ENCODE data around the gene MTCH2. TPM values are rescaled to one million over a fixed set of nuclear protein-coding genes. Genes with fewer than 3 reads are reported as not detected.

MTCH2 gene
- 84.0 and 88.1 TPM in 2 replicates for total RNA-seq (2014; rRNA removed)
- Bru-seq, nascent RNA, result percentile 81 among the genes with signal in this experiment
- BruChase-seq, experiment 1, labeled RNA remaining after a 6-hour chase, result percentile 84 among the genes with signal in this experiment
- percentile 81 among the genes with signal in this experiment for BruChase-seq, experiment 2, labeled RNA remaining after a 2-hour chase
- long read RNA-seq, transcript MTCH2-201 (13 exons, 2,587 nt), result major isoform, 56 of 90 reads
- long read RNA-seq, partial matches to known transcripts, result 7 of 90 reads
- long read RNA-seq, other reads (novel, unspliced or antisense), result 27 of 90 reads

GRCh38 chr11:47642099-47642855 is at the start of gene MTCH2:
Gene MTCH2 (minus strand): TSS chr11:47642559. CDS start chr11:47642465, 94 bp downstream.
- DNase-seq (peak; percentile 95), ATAC-seq (peak; percentile 92)
- BruUV-seq (replicated peaks), result no TSS peak
- no peaks in the 10 kb centered on the region for H3F3A ChIP-seq (ENCODE audit: low read length, unreplicated experiment)
- ChIA-PET CTCF (no interaction called here), POLR2A (ENCODE audit: unreplicated experiment) (no interaction called here)
- peak within 1 kb of the TSS; percentile 88 for H2AFZ ChIP-seq (ENCODE audit: low read length)
- no peaks in the 10 kb centered on the region for H3K9me2 ChIP-seq (replicated peaks; ENCODE audit: low read length)
- H3K9me3 ChIP-seq (ENCODE audit: low read length), result no peaks in the 10 kb centered on the region
- TF ChIP-seq EZH2phosphoT487 (IDR thresholded peaks at IDR 0.05; ENCODE audit: borderline replicate concordance, low read length), result 0 out of 2 replicates have a peak, but pooled peaks have one; percentile 42
- TF ChIP-seq CTCF (conservative IDR thresholded peaks at IDR 0.05; ENCODE audit: low read depth, low read length), result 0 out of 2 replicates have a peak, but pooled peaks have one; percentile 22
- no peak for TF ChIP-seq EZH2 (IDR thresholded peaks at IDR 0.05; ENCODE audit: low read length, unreplicated experiment)
- H4K20me1 ChIP-seq (ENCODE audit: low read length), result no peaks in the 10 kb centered on the region
- no peaks in the 10 kb centered on the region for H3K27me3 ChIP-seq (ENCODE audit: low read length)
- H3K27ac ChIP-seq (ENCODE audit: low read length), result peak within 1 kb of the TSS; percentile 62
- peaks cover 34% of the 10 kb centered on the region for H3K79me2 ChIP-seq (ENCODE audit: low read length)
- H3K9ac ChIP-seq (ENCODE audit: low read length), result peak within 1 kb of the TSS; percentile 87
- intact Hi-C loops (cut with micrococcal nuclease), result loop anchor here (1.0 to 5.0 kb wide), 3 partner anchors 73 to 207 kb away; partner anchors contain the start of genes AGBL2, FNBP4 and NUP160
- peaks cover 10% of the 10 kb centered on the region for H3K36me3 ChIP-seq (ENCODE audit: low read depth, low read length)
- peak within 1 kb of the TSS; percentile 88 for H3K4me2 ChIP-seq (ENCODE audit: low read length)
- H3K4me3 ChIP-seq (ENCODE audit: low read length), result peak within 1 kb of the TSS; percentile 88
- H3K4me1 ChIP-seq (ENCODE audit: insufficient read depth, low read length), result peaks cover 16% of the 10 kb centered on the region; the same call in 1 of the 2 replicates

GRCh38 chr11:47691979-47692378 is 49.6 kb upstream of the MTCH2 start:
- no peaks in the 10 kb centered on the region for H3K9me2 ChIP-seq (replicated peaks; ENCODE audit: low read length)
- TF ChIP-seq EZH2 (IDR thresholded peaks at IDR 0.05; ENCODE audit: low read length, unreplicated experiment), result no peak
- no peak for TF ChIP-seq EZH2phosphoT487 (IDR thresholded peaks at IDR 0.05; ENCODE audit: borderline replicate concordance, low read length)
- no peak for TF ChIP-seq CTCF (conservative IDR thresholded peaks at IDR 0.05; ENCODE audit: low read depth, low read length)
- no peaks in the 10 kb centered on the region for H3K36me3 ChIP-seq (ENCODE audit: low read depth, low read length)
- no peaks in the 10 kb centered on the region for H3K9me3 ChIP-seq (ENCODE audit: low read length)
- no peaks in the 10 kb centered on the region for H3F3A ChIP-seq (ENCODE audit: low read length, unreplicated experiment)
- DNase-seq (no peak), ATAC-seq (no peak)
- no peaks in the 10 kb centered on the region for H4K20me1 ChIP-seq (ENCODE audit: low read length)
- no peaks in the 10 kb centered on the region for H3K4me1 ChIP-seq (ENCODE audit: insufficient read depth, low read length)
- POLR2A ChIA-PET (ENCODE audit: unreplicated experiment), result no interaction called here
- intact Hi-C loops (cut with micrococcal nuclease), result no loop called here
- CTCF ChIA-PET, result no interaction called here
- no peak overlapping the region for H3K4me3 ChIP-seq (ENCODE audit: low read length)
- H3K4me2 ChIP-seq (ENCODE audit: low read length), result no peak overlapping the region
- no TSS peak for BruUV-seq (replicated peaks)
- H3K79me2 ChIP-seq (ENCODE audit: low read length), result no peaks in the 10 kb centered on the region
- no peak overlapping the region for H3K9ac ChIP-seq (ENCODE audit: low read length)
- H3K27ac ChIP-seq (ENCODE audit: low read length), result no peak overlapping the region
- H2AFZ ChIP-seq (ENCODE audit: low read length), result no peak overlapping the region
- H3K27me3 ChIP-seq (ENCODE audit: low read length), result no peaks in the 10 kb centered on the region

Data from PC-3 (cell line).